HG03378 (cell line): ENCODE results near the gene SEC11C.
A peak's percentile ranks its signal among the peaks of the same experiment; 100 is the strongest.
"Not testable (repeated sequence)": the region's sequence is repeated elsewhere in the genome, so short reads cannot be mapped to it uniquely, and the experiment has no call there.

Experiments
- ATAC-seq: cut with Tn5 transposase; IDR thresholded peaks from one replicate; pipeline ENCODE4 v1.9.1; 2021; ENCODE audit warnings: mild to moderate bottlenecking, moderate library complexity; ENCODE audit not compliant: unreplicated experiment

Gene SEC11C

DNA sequence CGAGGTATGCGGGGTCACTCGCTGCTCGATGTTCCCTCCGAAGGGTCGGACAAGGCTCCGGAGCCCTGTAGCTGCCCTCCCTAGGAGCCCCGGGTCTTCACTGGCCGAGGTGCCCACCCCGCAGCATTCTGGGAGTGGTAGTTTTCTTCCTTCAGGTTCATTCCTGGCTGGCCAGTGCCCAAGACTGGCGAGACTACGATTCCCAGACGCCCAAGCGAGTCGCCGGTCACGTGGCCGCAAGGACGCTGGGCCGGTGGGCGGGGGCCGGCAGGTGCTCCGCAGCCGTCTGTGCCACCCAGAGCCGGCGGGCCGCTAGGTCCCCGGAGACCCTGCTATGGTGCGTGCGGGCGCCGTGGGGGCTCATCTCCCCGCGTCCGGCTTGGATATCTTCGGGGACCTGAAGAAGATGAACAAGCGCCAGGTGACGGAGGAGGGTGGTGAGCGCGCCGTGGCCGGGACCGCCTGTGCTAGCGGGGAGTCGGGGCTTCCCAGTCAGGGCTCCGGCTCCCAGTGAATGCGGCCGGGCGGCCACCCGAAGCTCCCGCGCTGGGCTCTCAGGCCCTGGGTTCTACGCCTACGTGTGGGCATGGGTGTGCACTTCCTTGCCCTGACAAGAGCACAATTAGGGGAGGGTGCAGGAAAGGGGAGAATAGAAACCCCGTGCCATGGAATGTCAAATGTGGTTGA, at the start of gene SEC11C:
TSS of gene SEC11C (plus strand) at position 270 of the 687 bp plus-strand sequence. CDS start at position 335, 65 bp downstream.
- peak; percentile 83 for ATAC-seq

DNA sequence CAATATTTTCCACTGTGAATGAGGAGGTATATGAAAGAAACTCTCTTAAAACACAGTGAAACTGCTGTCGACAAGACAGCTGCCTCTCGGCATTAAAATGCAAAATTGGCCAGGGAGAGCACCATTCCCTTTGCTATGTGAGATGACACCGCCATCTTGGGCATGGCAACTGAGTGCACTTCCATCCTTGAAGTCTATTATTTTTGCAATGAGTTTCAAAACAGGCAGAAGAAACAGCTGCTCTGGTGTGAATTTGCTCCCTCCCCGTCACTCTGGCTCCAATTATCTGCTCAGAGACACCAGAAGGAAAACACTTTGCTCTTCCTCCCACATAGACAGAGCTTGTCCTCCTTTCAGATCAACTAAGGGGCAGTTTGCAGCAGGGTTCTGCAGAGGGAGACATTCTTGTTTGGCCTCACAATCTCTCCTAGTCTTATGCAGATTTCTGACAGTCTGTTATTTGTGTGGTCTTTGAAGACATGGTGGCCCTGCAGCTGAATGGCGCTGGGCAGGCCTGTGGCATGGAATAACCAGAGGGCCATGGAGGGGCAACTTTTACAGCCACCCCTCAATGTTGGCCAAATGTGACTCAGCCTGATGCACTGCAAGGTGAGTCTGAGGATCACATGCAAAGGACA, 48.6 kb upstream of the SEC11C start:
- no peak for ATAC-seq

DNA sequence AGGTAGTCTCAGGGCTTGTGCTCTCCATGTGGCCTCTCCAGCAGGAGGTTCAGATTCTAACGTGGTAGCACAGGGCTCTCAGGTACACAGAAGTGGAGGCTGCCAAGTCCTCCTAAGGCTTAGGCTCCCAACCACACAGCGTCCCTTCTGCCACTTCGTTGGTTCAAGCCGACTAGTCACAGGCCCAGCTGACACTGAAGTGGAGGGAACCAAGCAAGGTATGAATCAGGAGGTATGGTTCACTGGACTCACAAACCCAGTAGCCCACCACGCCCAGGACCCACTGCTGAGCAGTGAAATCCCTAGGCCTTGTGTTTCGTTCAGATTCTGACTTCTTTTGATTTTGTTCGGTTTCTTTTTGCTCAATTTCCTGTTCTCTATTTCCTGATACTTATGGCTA, 46.0 kb upstream of the SEC11C start:
- ATAC-seq = no peak

DNA sequence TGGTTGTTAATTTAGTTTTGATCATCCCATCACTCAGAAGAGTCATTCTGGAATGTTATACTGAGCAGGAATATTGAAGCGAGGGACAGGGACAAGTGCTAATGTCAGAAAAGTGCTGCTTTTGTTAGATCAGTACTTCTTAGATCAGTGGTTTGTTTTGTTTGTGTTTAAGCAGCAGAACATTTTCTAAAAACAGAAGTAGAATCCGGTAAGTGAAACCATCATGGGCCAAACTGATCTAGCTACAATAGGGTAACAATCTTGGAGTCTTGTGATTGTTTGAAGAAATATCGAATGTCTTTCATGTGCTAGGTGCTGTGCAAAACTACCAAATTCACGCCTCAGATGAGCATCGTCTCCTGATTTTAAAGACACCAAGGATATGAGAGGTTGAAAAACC, 45.1 kb upstream of the SEC11C start:
- no peak for ATAC-seq

DNA sequence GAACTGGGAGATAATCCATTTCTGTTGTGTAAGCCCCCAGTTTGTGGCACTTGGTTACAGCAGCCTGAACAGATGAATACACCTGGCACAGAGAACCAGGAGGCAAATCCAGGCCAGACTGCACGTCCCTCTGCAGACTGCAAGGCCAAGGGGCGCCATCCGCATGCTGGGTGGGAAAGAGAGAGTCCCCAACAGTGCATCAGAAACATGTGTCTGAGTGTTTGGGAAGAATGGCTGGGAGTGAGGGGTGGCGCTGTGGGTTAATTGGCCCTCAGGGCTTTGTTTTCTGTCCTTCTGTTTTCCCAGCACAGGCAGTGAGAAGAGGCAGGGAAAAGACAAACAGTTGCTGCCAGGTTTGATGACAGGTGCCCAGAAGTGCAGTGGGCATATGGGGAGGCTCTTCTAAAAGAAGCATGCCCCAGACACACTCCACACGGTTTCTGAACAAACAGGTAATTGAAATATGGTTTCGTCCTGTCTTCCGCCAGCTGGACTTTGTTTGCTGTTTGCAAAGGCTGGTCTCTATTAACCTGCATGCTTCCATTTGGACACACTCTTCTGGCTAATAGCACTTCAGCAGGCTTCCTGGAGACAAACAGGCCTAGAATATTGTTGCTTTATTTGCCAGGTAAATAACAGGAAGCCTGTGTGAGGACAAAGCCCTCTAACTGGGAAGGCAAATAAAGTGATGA, 43.4 kb upstream of the SEC11C start:
- ATAC-seq = no peak

DNA sequence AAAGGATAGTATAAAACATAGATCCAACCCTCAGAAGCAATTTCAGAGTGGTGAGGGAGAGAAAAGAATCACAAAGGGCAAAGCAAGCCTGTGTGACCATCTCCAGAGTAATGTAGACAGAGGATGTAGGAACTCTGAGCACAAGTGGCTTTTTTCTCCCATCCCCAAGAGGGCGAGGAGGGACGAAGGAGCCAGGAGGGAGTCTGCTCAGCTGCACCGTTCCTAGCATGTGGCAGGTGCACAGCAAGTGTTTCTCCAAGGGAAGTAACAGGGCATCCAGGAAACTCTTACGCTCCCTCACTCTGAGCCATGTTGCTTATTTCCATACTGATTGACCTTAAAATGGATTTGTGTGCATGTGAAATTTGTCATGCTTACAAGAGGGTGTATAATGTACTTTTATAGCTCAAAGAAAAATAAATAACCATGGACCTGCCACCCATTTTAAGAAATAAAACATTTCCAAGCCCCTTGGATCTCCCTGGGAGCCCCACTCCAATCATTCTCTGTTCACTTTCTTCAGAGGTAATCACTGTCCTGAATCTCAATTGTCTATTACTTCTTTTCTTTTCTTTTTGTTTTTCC, 37.8 kb upstream of the SEC11C start:
- ATAC-seq = no peak

DNA sequence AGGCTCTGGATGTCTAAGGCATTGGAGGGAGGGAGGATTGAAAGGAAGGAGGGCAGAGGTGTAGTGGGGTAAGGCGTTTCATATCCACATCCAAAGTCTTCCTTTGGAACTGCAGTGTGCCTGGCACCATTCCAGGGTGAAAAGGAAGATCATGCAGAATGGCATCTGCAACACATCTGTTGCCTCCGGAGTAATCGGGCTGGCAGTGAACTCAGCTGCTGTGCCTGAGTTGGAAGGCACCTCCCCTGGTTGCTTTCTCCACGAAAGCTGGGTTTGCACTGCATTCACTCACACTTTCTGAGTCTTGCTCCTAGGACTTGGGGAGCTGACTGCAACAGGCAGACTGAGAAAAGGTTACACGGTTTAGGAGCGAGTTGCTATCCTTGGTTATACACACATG, 30.3 kb upstream of the SEC11C start:
- no peak for ATAC-seq

DNA sequence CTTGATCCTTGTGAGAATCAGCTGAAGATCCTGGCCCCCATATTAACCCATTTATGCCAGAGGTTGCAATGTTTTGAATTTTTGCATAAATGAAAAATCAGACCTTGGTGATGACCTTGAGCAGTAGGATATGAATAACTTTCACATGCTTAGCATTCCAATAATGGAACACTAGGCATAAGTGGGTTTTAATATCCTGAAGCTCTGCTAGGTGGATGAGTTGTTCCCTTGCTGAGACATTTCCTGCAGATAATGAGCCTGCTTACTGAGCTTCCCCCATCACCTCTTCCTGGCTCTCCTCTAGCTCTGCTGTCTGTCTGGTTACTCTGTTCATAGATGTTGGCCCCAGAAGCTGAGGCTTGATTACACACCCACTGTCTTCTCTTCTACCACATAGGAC, 25.5 kb upstream of the SEC11C start:
- ATAC-seq = no peak

DNA sequence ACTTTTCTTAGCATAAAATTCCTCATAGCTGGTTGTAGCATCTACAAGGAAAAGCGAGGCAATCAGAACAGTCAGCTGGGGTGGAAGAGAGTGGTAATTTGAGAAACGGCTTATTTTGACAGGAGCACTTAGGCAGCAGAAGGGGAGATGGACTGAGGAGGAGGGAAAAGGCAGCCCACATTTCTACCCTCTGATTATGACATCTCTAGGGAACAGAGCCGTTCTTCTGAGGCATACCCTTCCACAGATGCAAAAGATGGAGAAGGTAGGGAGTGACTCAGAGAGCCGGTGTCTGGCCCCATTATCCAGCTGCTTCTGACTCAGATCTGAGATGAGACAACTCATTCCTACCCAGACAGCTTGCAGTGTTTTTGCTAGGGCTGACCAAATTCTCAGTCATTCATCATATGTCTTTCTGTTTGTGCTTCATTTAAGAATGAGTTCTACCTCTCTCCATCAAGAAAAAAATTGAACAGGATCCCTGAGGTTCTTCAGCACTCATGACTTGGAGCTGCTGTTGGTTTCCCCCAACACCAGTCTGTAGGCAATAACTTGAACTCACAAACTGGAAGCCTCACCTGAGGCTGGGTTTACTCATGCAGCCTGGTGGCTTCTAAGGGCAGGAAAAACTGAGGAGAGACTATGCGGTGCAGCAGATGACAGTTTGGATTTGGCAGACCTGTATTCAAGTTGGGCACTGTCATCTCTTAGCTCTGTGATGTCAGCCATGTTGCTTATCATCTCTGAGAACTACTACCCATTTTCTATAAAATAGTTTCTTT, 15.9 kb upstream of the SEC11C start:
- no peak for ATAC-seq

DNA sequence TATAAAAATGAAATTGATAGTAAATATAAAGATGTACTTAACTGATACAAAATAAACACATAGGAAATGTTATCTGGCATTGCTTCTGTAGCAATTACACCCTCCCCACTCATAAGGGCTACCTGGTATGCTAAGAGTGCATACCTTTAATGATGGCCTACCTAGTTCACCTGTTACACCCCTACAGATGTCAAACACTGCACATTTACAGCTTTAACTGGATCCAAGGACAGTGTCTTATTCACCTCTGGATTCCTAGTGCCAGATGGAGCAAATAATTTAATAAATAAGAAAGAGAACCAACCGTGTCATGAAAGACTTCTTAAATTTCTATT, 15.3 kb upstream of the SEC11C start:
- no peak for ATAC-seq

DNA sequence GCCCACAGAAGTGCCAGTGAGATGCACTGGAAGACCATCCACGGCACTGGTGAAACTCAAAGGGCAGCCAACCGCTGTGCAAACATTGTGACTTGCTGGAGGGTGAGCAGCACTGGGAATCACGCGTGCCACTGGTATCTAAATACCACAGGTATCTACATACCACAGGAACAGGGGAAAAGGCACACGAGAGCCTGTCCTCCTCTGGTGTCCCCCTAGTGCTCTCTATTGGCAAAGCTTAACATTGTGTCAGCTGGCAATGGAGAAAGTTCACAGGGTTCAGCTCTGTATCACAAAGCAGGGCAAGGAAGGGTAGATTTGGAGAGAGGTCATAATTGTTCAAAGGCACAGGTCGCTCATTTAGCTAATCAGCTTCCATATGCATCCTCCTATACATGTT, 12.6 kb upstream of the SEC11C start:
- no peak for ATAC-seq

DNA sequence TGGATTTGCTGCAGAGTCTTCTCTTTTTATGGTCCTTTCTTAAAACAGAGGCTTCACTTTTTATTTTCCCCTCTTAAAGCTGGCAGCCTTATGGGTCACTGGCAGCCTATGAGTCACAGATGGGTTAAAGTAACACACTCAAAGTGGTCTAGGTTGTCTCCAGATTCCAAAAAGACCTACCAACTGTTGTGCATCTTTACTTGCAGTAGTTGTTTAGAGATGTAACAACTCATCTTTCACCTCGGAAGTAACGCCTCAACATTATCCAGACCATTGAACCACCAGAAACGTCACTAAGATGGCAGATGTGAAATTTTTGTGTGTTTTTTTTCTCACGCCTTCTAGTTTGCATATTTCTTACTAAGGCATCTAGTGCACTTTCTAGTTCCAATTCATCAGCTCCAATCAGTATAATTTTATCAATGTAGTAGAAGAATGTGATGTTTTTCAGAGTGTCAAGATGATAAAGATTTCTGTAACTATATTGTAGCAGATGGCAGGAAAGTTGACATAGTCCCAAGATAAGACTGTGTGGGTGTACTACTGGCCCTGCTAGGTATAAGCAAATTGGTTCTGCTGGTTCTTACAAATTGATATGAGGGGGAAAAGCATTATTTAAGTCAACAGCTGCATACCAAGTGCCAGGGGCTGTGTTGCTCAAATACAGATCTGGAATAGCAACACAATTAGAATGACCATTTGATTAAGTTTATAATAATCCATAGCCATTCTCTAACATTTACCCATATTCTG, 9.6 kb upstream of the SEC11C start:
- no peak for ATAC-seq

DNA sequence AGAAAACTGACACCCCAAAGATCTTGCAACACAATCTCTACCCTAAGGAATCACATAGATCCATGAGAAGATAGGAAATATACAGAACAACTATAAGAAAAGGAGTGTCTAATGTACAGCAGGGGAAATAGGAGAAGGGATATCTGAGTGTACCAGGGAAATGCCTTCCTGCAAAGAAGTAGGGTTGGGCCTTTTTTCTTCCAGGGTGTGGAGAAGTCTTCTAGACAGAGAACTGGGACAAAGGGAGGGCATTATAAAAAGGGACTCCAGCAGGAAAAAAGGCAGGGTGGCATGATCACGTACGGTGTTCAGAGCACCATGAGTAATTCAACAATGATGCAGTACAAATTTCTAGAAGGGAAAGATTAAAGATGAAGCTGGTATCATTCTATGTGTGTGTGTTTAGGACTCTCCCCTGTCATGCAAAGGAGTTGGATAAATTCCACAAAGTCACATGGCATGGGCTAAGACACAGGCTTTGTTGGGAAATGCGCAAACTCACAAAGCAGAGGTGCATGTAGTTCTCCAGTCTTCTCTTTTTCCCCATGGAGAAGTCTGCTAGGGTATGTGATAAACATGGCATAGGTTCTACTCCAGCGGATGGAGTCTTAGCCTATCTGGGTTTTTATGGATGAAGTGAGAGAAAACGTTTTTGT, 6.7 kb upstream of the SEC11C start:
- ATAC-seq = no peak

DNA sequence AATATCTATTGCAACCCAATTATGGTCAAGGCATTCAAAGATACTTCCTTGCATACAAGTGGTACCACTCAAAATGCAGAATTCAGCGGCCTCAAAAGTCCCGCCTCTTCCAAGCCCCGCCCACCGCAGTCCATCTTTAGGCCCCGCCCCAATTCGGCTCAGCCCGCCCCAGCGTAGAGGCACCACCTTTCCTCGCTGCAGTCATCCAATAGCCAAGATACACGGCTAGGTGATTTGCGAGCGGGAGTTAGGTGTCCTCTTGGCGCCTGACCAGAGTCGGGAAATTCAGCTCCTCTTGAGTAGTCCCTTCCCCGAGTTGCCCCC, 431 bp upstream of the SEC11C start:
- peak; percentile 58 for ATAC-seq

DNA sequence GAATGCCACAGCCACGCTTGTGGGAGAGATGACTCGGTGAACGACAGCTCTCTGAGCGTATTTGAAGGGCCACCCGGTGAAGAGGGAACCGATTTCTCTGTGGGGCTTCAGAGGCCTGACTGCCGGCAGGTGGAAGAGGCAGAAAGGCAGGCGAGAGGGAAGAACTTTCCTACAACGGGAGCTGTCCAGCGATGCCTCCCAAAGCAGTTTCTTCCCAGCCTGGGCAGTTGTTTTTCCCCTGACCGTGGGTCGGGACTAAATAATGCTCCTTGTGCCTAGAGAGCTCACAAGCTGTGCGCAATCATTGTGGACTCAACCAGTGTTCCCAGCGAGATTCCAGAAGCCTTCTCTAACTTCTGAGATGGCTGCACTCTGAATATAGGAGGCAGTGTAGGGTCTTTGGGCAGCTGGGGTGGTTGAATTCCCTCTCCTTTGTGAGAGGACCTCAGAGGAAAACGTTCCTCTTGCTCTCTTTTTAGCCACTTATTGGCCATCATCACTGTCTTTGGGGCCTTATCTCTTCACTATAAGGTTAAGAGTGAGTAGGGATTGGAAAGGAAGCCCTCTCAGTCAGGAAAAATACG, 710 bp downstream of the SEC11C start:
- peak; percentile 0 for ATAC-seq

DNA sequence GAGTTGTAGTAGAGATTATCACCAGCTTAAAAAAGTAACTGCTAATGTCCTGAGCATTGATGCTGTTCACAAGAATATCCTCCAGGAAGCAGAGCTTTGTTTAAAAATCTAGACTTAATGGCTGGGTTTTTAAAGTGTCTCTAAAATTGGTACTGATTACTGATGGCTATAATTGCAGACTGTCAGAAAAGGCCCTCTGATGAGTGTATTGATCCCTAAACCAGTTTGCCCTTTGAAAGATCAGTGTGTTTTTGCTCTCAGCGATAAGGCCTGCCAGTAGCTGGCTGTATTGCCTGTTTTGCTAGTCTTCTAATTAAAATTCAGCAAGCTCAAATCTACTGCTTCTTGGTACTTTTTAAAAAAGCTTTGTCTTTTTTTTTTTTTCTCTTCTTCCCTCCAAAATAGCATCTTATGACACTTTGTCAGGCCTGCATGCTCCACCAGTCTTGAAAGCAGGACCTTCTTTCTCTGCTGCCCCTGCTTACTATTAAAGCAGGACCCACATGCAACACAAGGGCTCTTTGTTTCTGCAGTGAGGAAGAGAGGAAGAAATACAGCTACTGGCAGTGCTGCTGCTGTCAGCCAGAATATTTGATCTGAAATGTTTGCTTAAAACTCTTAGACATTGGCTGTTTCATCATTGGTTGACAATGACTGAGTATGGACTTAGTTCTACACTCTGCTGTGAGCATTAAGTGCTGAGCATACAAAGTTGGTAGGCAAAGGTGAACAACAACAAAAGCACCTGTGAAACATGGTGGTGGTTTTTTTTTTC, 1.8 kb downstream of the SEC11C start:
- no peak for ATAC-seq

DNA sequence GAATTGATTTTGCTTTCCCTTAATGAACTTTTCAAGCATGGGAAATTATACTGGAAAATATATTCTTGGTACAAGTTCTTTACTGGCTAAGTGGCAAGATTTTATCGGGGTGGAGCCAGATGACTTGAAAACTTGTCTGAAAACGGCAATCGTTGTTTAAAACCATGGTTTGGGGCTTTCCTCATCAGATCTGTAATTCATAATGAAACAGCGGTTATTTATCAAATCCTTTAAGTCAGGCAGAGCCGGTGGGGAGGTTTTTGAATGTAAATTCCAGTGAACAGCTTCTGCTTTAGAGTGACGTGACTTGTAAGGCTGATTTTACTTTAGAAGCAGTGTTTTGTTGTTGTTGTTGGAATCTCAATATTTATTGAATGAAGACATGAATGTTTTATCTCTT, 2.6 kb downstream of the SEC11C start:
- ATAC-seq = no peak

DNA sequence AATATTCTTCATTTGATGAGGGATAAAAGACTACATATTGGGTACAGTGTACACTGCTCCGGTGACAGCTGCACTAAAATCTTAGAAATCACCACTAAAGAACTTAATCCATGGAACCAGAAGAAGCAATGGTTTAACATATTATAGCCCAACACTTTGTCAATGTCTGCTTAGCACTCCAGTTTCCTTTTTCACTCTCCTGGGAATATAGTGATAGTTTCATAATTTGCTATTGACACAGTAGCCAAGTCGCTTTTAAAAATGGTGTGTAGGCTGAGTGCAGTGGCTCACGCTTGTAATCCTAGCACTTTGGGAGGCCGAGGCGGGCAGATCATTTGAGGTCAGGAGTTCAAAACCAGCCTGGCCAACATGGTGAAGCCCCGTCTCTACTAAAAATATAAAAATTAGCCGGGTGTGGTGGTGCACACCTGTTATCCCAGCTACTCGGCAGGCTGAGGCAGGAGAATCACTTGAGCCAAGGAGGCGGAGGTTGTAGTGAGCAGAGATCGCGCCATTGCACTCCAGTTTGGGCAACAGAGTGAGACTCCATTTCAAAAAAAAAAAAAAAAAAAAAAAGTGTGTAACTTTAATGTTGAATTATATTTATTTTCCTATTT, 3.2 kb downstream of the SEC11C start:
- not testable (repeated sequence) for ATAC-seq

DNA sequence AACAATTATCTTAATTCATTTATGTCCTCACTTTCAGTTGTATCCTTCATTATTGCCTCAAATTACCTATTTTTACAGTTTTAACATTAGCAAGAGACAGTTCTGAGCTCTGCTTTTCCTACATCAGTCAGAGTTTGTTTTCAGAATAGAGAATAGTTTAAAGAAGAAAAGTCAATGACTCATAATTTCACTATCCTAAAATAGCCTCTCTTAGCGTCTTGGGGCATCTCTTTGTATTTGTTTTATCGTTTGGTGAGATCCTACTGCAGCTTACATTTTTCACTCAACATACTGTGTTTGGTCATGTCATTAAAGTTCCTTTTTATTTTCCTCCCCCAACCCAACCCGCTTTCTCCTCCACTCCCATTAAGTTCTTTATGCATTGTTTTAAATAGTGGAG, 3.8 kb downstream of the SEC11C start:
- peak; percentile 24 for ATAC-seq
